HCT116 (cell line): Measurements from ENCODE around the gene HES6. TPM values are rescaled to one million over a fixed set of nuclear protein-coding genes. Genes with fewer than 3 reads are reported as not detected.

ENCODE experiments used
- ATAC-seq: fragments of 200-7000 bp; cut with Tn5 transposase; 2 replicates; pipeline ENCODE4 v1.9.1; 2020; ENCODE audit warnings: mild to moderate bottlenecking, moderate library complexity
- BruUV-seq: library from RNA; stranded (reverse); fragments of 400-500 nt; replicated peaks from 2 replicates; lab custom pipeline; 2021; lab: Mats Ljungman, UMichigan
- CTCF ChIA-PET: fragments of 300-600 bp; sonication (Branson Sonifier 250); formaldehyde crosslinking; loops from one replicate; lab custom pipeline; 2021; ENCODE audit warnings: antibody characterized with exemption; lab: Charles Lee
- POLR2A ChIA-PET: fragments of 300-600, 350-600 bp; sonication (Branson Sonifier 250); formaldehyde crosslinking; loops from one replicate; lab custom pipeline; 2021; ENCODE audit warnings: antibody characterized with exemption; lab: Charles Lee
- RAD21 ChIA-PET, 2 experiments: fragments of 300-600 bp; sonication (Branson Sonifier 250); formaldehyde crosslinking; loops; one replicate each; lab custom pipeline; 2023; ENCODE audit warnings: low total read pairs in 2 of 2; ENCODE audit not compliant: uncharacterized antibody in 2 of 2, unreplicated experiment in 2 of 2, low non-redundant PET in 1 of 2; lab: Charles Lee
- DNase-seq: peaks from one replicate; pipeline ENCODE4 v3.0.0-alpha.2; 2010; ENCODE audit warnings: low read depth, low spot score
- H2AFZ ChIP-seq: fragments of 200-600 bp; shearing (Covaris generic), sonication (generic); 2 replicates; pipeline ENCODE4 v1.6.1; 2017; ENCODE audit warnings: low read depth, mixed run types, mixed read lengths, antibody characterized with exemption, low read length; ENCODE audit not compliant: poor library complexity, severe bottlenecking
- H3K27ac ChIP-seq: 2 replicates; pipeline ENCODE4 v1.5.1; 2012; ENCODE audit warnings: low read depth, low read length
- H3K27me3 ChIP-seq: fragments of 200-600 bp; sonication (generic); 2 replicates; pipeline ENCODE4 v1.6.1; 2016; ENCODE audit warnings: mixed run types, low read length, mixed read lengths; ENCODE audit not compliant: insufficient read depth
- H3K36me3 ChIP-seq, 2 experiments: fragments of 200-500 bp in 1 of 2; fragments of 200-600 bp in 1 of 2; sonication (Bioruptor generic) in 1 of 2; sonication (generic) in 1 of 2; 2 replicates each; pipeline versions ENCODE4 v1.5.1 to v1.6.1; 2014 to 2016; ENCODE audit warnings: low read length in 2 of 2, inconsistent platforms in 1 of 2, mixed read lengths in 1 of 2, mixed run types in 1 of 2; ENCODE audit not compliant: insufficient read depth in 2 of 2, control insufficient read depth in 1 of 2
- H3K4me1 ChIP-seq, 2 experiments: fragments of 200-600 bp in 1 of 2; sonication (generic) in 1 of 2; 2 replicates each; pipeline versions ENCODE4 v1.5.1 to v1.6.1; 2012 to 2017; ENCODE audit warnings: low read length in 2 of 2, inconsistent platforms in 1 of 2, mild to moderate bottlenecking in 1 of 2, mixed read lengths in 1 of 2, mixed run types in 1 of 2, moderate library complexity in 1 of 2; ENCODE audit not compliant: insufficient read depth in 2 of 2, control insufficient read depth in 1 of 2
- H3K4me2 ChIP-seq: fragments of 200-600 bp; sonication (generic); 2 replicates; pipeline ENCODE4 v1.6.1; 2017; ENCODE audit warnings: mixed run types, low read length, mixed read lengths
- H3K4me3 ChIP-seq, 2 experiments: fragments of 200-600 bp in 1 of 2; sonication (generic) in 1 of 2; replicated peaks in 1 of 2; 2 replicates each; pipeline ENCODE4 v1.5.1; 2011 to 2016; ENCODE audit warnings: low read length in 2 of 2, control low read depth in 1 of 2, low read depth in 1 of 2, mild to moderate bottlenecking in 1 of 2, mixed read lengths in 1 of 2, mixed run types in 1 of 2
- H3K79me2 ChIP-seq: fragments of 200-600 bp; sonication (generic); 2 replicates; pipeline ENCODE4 v1.6.1; 2017; ENCODE audit warnings: mild to moderate bottlenecking, mixed run types, low read length, moderate library complexity, mixed read lengths; ENCODE audit not compliant: insufficient read depth
- H3K9ac ChIP-seq: fragments of 200-600 bp; sonication (generic); 2 replicates; pipeline ENCODE4 v1.6.1; 2016; ENCODE audit warnings: low read length, mixed read lengths
- H3K9me2 ChIP-seq: fragments of 200-600 bp; sonication (generic), shearing (Covaris generic); 2 replicates; pipeline ENCODE4 v1.6.1; 2017; ENCODE audit warnings: mixed run types, mild to moderate bottlenecking, moderate library complexity; ENCODE audit not compliant: insufficient read depth
- H3K9me3 ChIP-seq, 2 experiments: fragments of 200-500 bp in 1 of 2; fragments of 200-600 bp in 1 of 2; sonication (Bioruptor generic) in 1 of 2; sonication (generic) in 1 of 2; 2 replicates each; pipeline ENCODE4 v1.6.1; 2014 to 2017; ENCODE audit warnings: low read length in 2 of 2, mixed read lengths in 2 of 2, inconsistent platforms in 1 of 2, low read depth in 1 of 2, mild to moderate bottlenecking in 1 of 2, mixed run types in 1 of 2, moderate library complexity in 1 of 2; ENCODE audit not compliant: control insufficient read depth in 1 of 2, insufficient read depth in 1 of 2
- H4K20me1 ChIP-seq: fragments of 200-600 bp; sonication (generic), shearing (Covaris generic); 2 replicates; pipeline ENCODE4 v1.6.1; 2017; ENCODE audit warnings: mixed run types, mild to moderate bottlenecking, moderate library complexity; ENCODE audit not compliant: insufficient read depth
- ATF3 ChIP-seq: IDR thresholded peaks from 2 replicates; pipeline ENCODE4 v1.6.1; 2012
- CTCF ChIP-seq, 3 experiments: fragments of 200-600 bp in 1 of 3; sonication (generic) in 1 of 3; IDR thresholded peaks in 2 of 3; conservative IDR thresholded peaks in 1 of 3; 2 replicates each; pipeline ENCODE4 v1.5.1; 2012 to 2017; ENCODE audit warnings: low read depth in 2 of 3, low read length in 2 of 3, antibody characterized with exemption in 1 of 3, borderline replicate concordance in 1 of 3, control low read depth in 1 of 3, mild to moderate bottlenecking in 1 of 3, mixed read lengths in 1 of 3, mixed run types in 1 of 3, moderate library complexity in 1 of 3; ENCODE audit not compliant: insufficient read depth in 1 of 3
- EGR1 ChIP-seq: IDR thresholded peaks from 2 replicates; pipeline ENCODE4 v1.6.1; 2012; ENCODE audit warnings: low read depth
- EZH2 ChIP-seq: fragments of 200-600 bp; sonication (generic); IDR thresholded peaks from 2 replicates; pipeline ENCODE4 v1.6.1; 2017; ENCODE audit warnings: antibody characterized with exemption, mixed run types
- JUND ChIP-seq: IDR thresholded peaks from 2 replicates; pipeline ENCODE4 v1.6.1; 2012
- POLR2A ChIP-seq: IDR thresholded peaks from 2 replicates; pipeline ENCODE4 v1.7.0; 2011; ENCODE audit warnings: borderline replicate concordance; ENCODE audit not compliant: insufficient read depth, insufficient read length; ENCODE audit errors: extremely low read depth
- POLR2AphosphoS5 ChIP-seq: IDR thresholded peaks from 2 replicates; pipeline ENCODE4 v1.6.1; 2011; ENCODE audit warnings: mild to moderate bottlenecking, low read depth, low read length, moderate library complexity
- RAD21 ChIP-seq: IDR thresholded peaks from 2 replicates; pipeline ENCODE4 v1.6.1; 2012; ENCODE audit warnings: low read depth, mild to moderate bottlenecking
- SIN3A ChIP-seq: IDR thresholded peaks from 2 replicates; pipeline ENCODE4 v1.6.1; 2012; ENCODE audit warnings: low read depth
- SP1 ChIP-seq: IDR thresholded peaks from 2 replicates; pipeline ENCODE4 v1.6.1; 2012; ENCODE audit warnings: low read depth
- SRF ChIP-seq: IDR thresholded peaks from 2 replicates; pipeline ENCODE4 v1.6.1; 2012; ENCODE audit warnings: low read depth
- YY1 ChIP-seq: IDR thresholded peaks from 2 replicates; pipeline ENCODE4 v1.6.1; 2011; ENCODE audit warnings: low read length, low read depth, moderate library complexity, mild to moderate bottlenecking; ENCODE audit not compliant: insufficient replicate concordance; ENCODE audit errors: extremely low read depth
- ZNF274 ChIP-seq: fragments of 200-500 bp; sonication (Bioruptor generic); IDR thresholded peaks from 2 replicates; pipeline ENCODE4 v1.6.1; 2014; ENCODE audit warnings: mild to moderate bottlenecking, low read depth, low read length, inconsistent platforms
- intact Hi-C: fragments of 100-400 bp; cut with micrococcal nuclease; formaldehyde crosslinking; loops from 2 replicates; pipeline ENCODE4 v1.10.0; 2022
- total RNA-seq: library from RNA; stranded (reverse); gene quantifications from one replicate; pipeline ENCODE4 v1.2.1, GENCODE V29; 2021; ENCODE audit not compliant: unreplicated experiment

The HES6 gene
- total RNA-seq, 1 experiment from 2014 or later = 47.8 TPM

DNA sequence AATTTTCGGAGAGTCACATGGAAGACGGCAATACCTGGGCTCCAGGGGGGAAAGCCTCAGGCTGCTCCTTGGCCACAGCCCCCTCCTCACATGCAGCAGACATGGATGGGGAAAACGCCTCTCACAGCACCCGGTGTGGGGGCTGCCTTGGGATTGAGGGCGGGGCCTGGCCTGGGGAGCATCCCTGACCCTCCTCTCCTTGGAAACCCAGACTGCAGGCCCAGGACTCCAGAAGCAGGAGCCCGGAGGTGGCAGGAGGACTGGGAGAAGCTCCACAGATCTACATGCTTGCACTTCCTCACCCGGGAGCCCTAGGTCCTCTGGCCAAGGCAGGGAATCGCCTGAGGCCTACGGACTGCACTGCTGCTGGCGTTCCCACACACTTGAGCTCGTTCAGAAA lies 12.1 kb upstream of the HES6 start:
- Histone ChIP-seq H3K9me3 (no peaks in the 10 kb centered on the region), H3K4me2 (no peak overlapping the region), H3K9ac (no peak overlapping the region), H2AFZ (no peak overlapping the region), H4K20me1 (no peaks in the 10 kb centered on the region; the same call in 1 of the 2 replicates), H3K27me3 (no peaks in the 10 kb centered on the region), H3K79me2 (no peaks in the 10 kb centered on the region), H3K36me3 (peaks cover 0 to 16% of the 10 kb centered on the region in 2 experiments; a peak in 3 of 4 replicates), H3K27ac (no peak overlapping the region), H3K4me1 (no peaks in the 10 kb centered on the region), H3K9me2 (no peaks in the 10 kb centered on the region), H3K4me3 (no peak overlapping the region)
- BruUV-seq = no TSS peak
- DNase-seq (no peak), ATAC-seq (no peak)
- intact Hi-C loops = loop anchor here (10.0 kb wide), 1 partner anchor 83 kb away; no protein-coding TSS in a partner anchor
- CTCF ChIA-PET = no interaction called here
- TF ChIP-seq EZH2 (no peak), EGR1 (no peak), SRF (no peak), YY1 (no peak), POLR2AphosphoS5 (no peak), ATF3 (no peak), JUND (no peak), SIN3A (no peak)
- POLR2A ChIA-PET = no interaction called here
- RAD21 ChIA-PET = no interaction called here

GRCh38 chr2:238251331-238251730 lies 11.5 kb upstream of the HES6 start:
- no peaks in the 10 kb centered on the region for H3K27me3 ChIP-seq
- H3K79me2 ChIP-seq = no peaks in the 10 kb centered on the region
- H3K4me3 ChIP-seq = no peak overlapping the region
- no peak for DNase-seq
- H2AFZ ChIP-seq = no peak overlapping the region
- H3K4me2 ChIP-seq = no peak overlapping the region
- H3K9ac ChIP-seq = no peak overlapping the region
- H3K9me3 ChIP-seq = no peaks in the 10 kb centered on the region
- H4K20me1 ChIP-seq = no peaks in the 10 kb centered on the region; the same call in 1 of the 2 replicates
- no peaks in the 10 kb centered on the region for H3K9me2 ChIP-seq
- no peak for ATAC-seq
- CTCF ChIA-PET = no interaction called here
- no peak for TF ChIP-seq POLR2A
- TF ChIP-seq RAD21 = no peak
- no peak for TF ChIP-seq ZNF274
- TF ChIP-seq SP1 = no peak
- TF ChIP-seq CTCF (IDR thresholded peaks at IDR 0.05 in 2 of 3, conservative IDR thresholded peaks at IDR 0.05 in 1 of 3; ENCODE audit: borderline replicate concordance in 1 of 3, insufficient read depth in 1 of 3, low read depth in 2 of 3, low read length in 2 of 3) = no peak
- no peak for TF ChIP-seq EGR1
- peaks cover 0 to 16% of the 10 kb centered on the region in 2 experiments; a peak in 3 of 4 replicates for H3K36me3 ChIP-seq
- H3K4me1 ChIP-seq = no peaks in the 10 kb centered on the region
- no TSS peak for BruUV-seq
- intact Hi-C loops = loop anchor here (10.0 kb wide), 1 partner anchor 83 kb away; no protein-coding TSS in a partner anchor
- RAD21 ChIA-PET = no interaction called here
- H3K27ac ChIP-seq = no peak overlapping the region
- POLR2A ChIA-PET = no interaction called here
